Omental fat pad (tissue), 4 donors: ENCODE results near the gene POLR3K. TPM values are rescaled to one million over a fixed set of nuclear protein-coding genes. Genes with fewer than 3 reads are reported as not detected.

Source experiments
- ATAC-seq: fragments of 150-250 bp; one replicate; pipeline ENCODE4 v1.9.1; 2016; ENCODE audit warnings: mild to moderate bottlenecking, moderate library complexity; ENCODE audit not compliant: low FRiP score
- DNase-seq: peaks from one replicate; pipeline ENCODE4 v3.0.0-alpha.2; 2019; ENCODE audit warnings: low spot score
- CTCF ChIP-seq, 3 donors: fragments of 450-650 bp; IDR thresholded peaks; one replicate each; pipeline ENCODE4 v1.5.1; 2016 to 2017; ENCODE audit warnings: antibody characterized with exemption in 3 of 3, mild to moderate bottlenecking in 3 of 3, moderate library complexity in 2 of 3
- total RNA-seq, 4 donors: library from RNA; depleted of rRNA; stranded (reverse); fragments of >200 nt; gene quantifications; one replicate each; pipeline ENCODE4 v1.1.0, GENCODE V29; 2016

The POLR3K gene
- total RNA-seq, 4 donors from 2014 or later: 3.4 to 6.3 (median 4.1) TPM

- no peak for ATAC-seq
- no peak for TF ChIP-seq CTCF (IDR thresholded peaks at IDR 0.05)
- no peak for DNase-seq
Measured at GRCh38 chr16:67183-67791, 13.9 kb upstream of the POLR3K start.

- no peak for TF ChIP-seq CTCF (IDR thresholded peaks at IDR 0.05)
- ATAC-seq: no peak
- DNase-seq: no peak
Measured at GRCh38 chr16:66309-67182, 13.1 kb upstream of the POLR3K start.

- ATAC-seq (peak; percentile 43), DNase-seq (peak; percentile 83)
- TF ChIP-seq CTCF (IDR thresholded peaks at IDR 0.05): peak in 2 of 3 donors; percentile 83 to 92
Measured at GRCh38 chr16:65745-66144, 12.3 kb upstream of the POLR3K start.

GRCh38 chr16:64914-65255 lies 11.5 kb upstream of the POLR3K start:
- ATAC-seq (no peak), DNase-seq (no peak)
- TF ChIP-seq CTCF (IDR thresholded peaks at IDR 0.05): no peak

GRCh38 chr16:63998-64913 lies 10.8 kb upstream of the POLR3K start:
- DNase-seq: no peak
- ATAC-seq: no peak
- no peak for TF ChIP-seq CTCF (IDR thresholded peaks at IDR 0.05)

GRCh38 chr16:63466-63865 lies 10.1 kb upstream of the POLR3K start:
- no peak for ATAC-seq
- TF ChIP-seq CTCF (IDR thresholded peaks at IDR 0.05): no peak
- no peak for DNase-seq
